ENCODE results near the gene OTULINL.

GRCh38 chr5:14576206-14576605 is 5.4 kb upstream of the OTULINL start:
- TF ChIP-seq TEAD4 (IDR thresholded peaks at IDR 0.05; ENCODE audit: borderline replicate concordance, insufficient read depth), result no peak
- no peak for TF ChIP-seq EZH2phosphoT487 (IDR thresholded peaks at IDR 0.05; ENCODE audit: borderline replicate concordance, low read depth)
- no peak for TF ChIP-seq MAX (IDR thresholded peaks at IDR 0.05; ENCODE audit: low read depth)
- no peak for TF ChIP-seq CTCF (IDR thresholded peaks at IDR 0.05)
- TF ChIP-seq EP300 (IDR thresholded peaks at IDR 0.05; ENCODE audit: borderline replicate concordance in 1 of 2, low read depth in 1 of 2, low read length in 1 of 2), result no peak
- no peak for TF ChIP-seq CHD2 (IDR thresholded peaks at IDR 0.05; ENCODE audit: low read length, partially characterized antibody)
- TF ChIP-seq REST (IDR thresholded peaks at IDR 0.05; ENCODE audit: low read depth, low read length), result no peak
- no peak for TF ChIP-seq TAF1 (IDR thresholded peaks at IDR 0.05; ENCODE audit: borderline replicate concordance, low read depth, low read length)
- TF ChIP-seq SIN3A (IDR thresholded peaks at IDR 0.05; ENCODE audit: borderline replicate concordance, low read depth, low read length), result no peak
